Astrocyte (in vitro differentiated cells and primary cell): ENCODE measurements around the gene PBXIP1. TPM values are rescaled to one million over a fixed set of nuclear protein-coding genes. Genes with fewer than 3 reads are reported as not detected.

Experiments used
- DNase-seq: peaks from one replicate; pipeline ENCODE4 v3.0.0-alpha.2; 2010; ENCODE audit warnings: low read depth
- FAIRE-seq: peaks from 2 replicates; lab custom pipeline; 2011; peaks lifted over from hg19 to GRCh38; lab: Jason Lieb, UNC
- H2AFZ ChIP-seq: 2 replicates; pipeline ENCODE4 v1.6.0; 2012; ENCODE audit warnings: low read depth, low read length, inconsistent platforms
- H3K27ac ChIP-seq: 2 replicates; pipeline ENCODE4 v1.5.1; 2011; ENCODE audit warnings: low read depth, low read length, inconsistent platforms
- H3K27me3 ChIP-seq: 2 replicates; pipeline ENCODE4 v1.6.0; 2011; ENCODE audit warnings: low read length, inconsistent platforms; ENCODE audit not compliant: insufficient read depth
- H3K36me3 ChIP-seq: 2 replicates; pipeline ENCODE4 v1.5.1; 2011; ENCODE audit warnings: low read length, inconsistent platforms; ENCODE audit not compliant: insufficient read depth
- H3K4me1 ChIP-seq: 2 replicates; pipeline ENCODE4 v1.5.1; 2011; ENCODE audit warnings: low read length, inconsistent platforms; ENCODE audit not compliant: insufficient read depth
- H3K4me2 ChIP-seq: 2 replicates; pipeline ENCODE4 v1.6.0; 2012; ENCODE audit warnings: low read length, inconsistent platforms
- H3K4me3 ChIP-seq: 2 replicates; pipeline ENCODE4 v1.5.1; 2011; ENCODE audit warnings: low read depth, mild to moderate bottlenecking, low read length, inconsistent platforms; ENCODE audit not compliant: insufficient read depth
- H3K79me2 ChIP-seq: 2 replicates; pipeline ENCODE4 v1.6.0; 2012; ENCODE audit warnings: mild to moderate bottlenecking, low read length, inconsistent platforms; ENCODE audit not compliant: insufficient read depth
- H3K9ac ChIP-seq: 2 replicates; pipeline ENCODE4 v1.6.0; 2012; ENCODE audit warnings: mild to moderate bottlenecking, low read length, inconsistent platforms
- H3K9me3 ChIP-seq: 2 replicates; pipeline ENCODE4 v1.5.1; 2012; ENCODE audit warnings: low read depth, mild to moderate bottlenecking, low read length, inconsistent platforms; ENCODE audit not compliant: insufficient read depth
- H4K20me1 ChIP-seq: 2 replicates; pipeline ENCODE4 v1.6.0; 2012; ENCODE audit warnings: low read length, inconsistent platforms; ENCODE audit not compliant: insufficient read depth
- H3K27ac Mint-ChIP-seq: one replicate; pipeline ENCODE4 v1.8.0; 2021; ENCODE audit warnings: mild to moderate bottlenecking, mixed read lengths; ENCODE audit not compliant: unreplicated experiment
- H3K27me3 Mint-ChIP-seq: one replicate; pipeline ENCODE4 v1.8.0; 2021; ENCODE audit warnings: low read depth, mixed read lengths; ENCODE audit not compliant: unreplicated experiment
- H3K36me3 Mint-ChIP-seq: one replicate; pipeline ENCODE4 v1.8.0; 2021; ENCODE audit warnings: low read depth, mixed read lengths; ENCODE audit not compliant: unreplicated experiment
- H3K4me1 Mint-ChIP-seq: one replicate; pipeline ENCODE4 v1.8.0; 2021; ENCODE audit warnings: low read depth, mixed read lengths; ENCODE audit not compliant: unreplicated experiment
- H3K4me3 Mint-ChIP-seq: one replicate; pipeline ENCODE4 v1.8.0; 2021; ENCODE audit warnings: mild to moderate bottlenecking, moderate library complexity, mixed read lengths; ENCODE audit not compliant: unreplicated experiment
- H3K9me3 Mint-ChIP-seq: one replicate; pipeline ENCODE4 v1.8.0; 2021; ENCODE audit warnings: mild to moderate bottlenecking, mixed read lengths; ENCODE audit not compliant: unreplicated experiment
- EZH2 ChIP-seq: IDR thresholded peaks from 2 replicates; pipeline ENCODE4 v1.6.1; 2012; ENCODE audit warnings: mild to moderate bottlenecking, low read length, inconsistent platforms; ENCODE audit not compliant: insufficient read depth
- total RNA-seq: library from RNA; stranded (reverse); gene quantifications from 2 replicates; pipeline ENCODE4 v1.2.1, GENCODE V29; 2021
- TF ChIP-seq, protein P1 (sequence below): IDR thresholded peaks from 2 replicates; pipeline ENCODE4 v1.5.1; 2011; ENCODE audit warnings: low read depth, mild to moderate bottlenecking, inconsistent platforms, low read length, moderate library complexity; ENCODE audit not compliant: insufficient read depth

Gene PBXIP1
- total RNA-seq, 1 donor from 2014 or later, result 89.2 TPM

DNA sequence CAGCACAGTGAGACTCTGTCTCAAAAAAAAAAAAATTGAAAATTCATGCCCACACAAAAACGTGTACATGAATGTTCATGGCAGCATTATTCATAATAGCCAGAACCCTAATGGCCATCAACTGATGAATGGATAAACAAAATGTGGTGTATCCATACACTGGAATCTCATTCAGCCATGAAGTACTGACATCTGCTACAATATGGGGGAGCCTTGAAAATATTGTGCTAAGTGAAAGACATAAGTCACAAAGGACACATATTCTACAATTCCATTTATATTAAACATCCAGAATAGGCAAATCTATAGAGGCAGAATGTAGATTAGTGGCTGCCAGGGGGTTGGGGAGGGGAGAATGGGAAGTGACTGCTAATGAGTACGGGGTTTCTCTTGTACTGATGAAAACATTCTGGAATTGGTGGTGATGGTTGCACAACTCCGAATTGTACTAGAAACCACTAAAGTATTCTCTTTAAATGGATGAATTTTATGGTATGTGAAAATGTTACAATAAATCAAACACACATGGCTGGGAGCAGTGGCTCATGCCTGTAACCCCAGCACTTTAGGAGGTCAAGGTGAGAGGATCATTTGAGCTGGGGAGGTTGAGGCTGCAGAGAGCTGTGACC is 52.8 kb downstream of the PBXIP1 start:
- H3K4me1 ChIP-seq, result no peaks in the 10 kb centered on the region
- no peaks in the 10 kb centered on the region for H4K20me1 ChIP-seq
- peaks cover 8% of the 10 kb centered on the region for H3K27me3 Mint-ChIP-seq
- no peaks in the 10 kb centered on the region for H3K36me3 ChIP-seq
- no peak overlapping the region for H3K9ac ChIP-seq
- H3K79me2 ChIP-seq, result no peaks in the 10 kb centered on the region
- TF ChIP-seq, protein P1, sequence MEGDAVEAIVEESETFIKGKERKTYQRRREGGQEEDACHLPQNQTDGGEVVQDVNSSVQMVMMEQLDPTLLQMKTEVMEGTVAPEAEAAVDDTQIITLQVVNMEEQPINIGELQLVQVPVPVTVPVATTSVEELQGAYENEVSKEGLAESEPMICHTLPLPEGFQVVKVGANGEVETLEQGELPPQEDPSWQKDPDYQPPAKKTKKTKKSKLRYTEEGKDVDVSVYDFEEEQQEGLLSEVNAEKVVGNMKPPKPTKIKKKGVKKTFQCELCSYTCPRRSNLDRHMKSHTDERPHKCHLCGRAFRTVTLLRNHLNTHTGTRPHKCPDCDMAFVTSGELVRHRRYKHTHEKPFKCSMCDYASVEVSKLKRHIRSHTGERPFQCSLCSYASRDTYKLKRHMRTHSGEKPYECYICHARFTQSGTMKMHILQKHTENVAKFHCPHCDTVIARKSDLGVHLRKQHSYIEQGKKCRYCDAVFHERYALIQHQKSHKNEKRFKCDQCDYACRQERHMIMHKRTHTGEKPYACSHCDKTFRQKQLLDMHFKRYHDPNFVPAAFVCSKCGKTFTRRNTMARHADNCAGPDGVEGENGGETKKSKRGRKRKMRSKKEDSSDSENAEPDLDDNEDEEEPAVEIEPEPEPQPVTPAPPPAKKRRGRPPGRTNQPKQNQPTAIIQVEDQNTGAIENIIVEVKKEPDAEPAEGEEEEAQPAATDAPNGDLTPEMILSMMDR, result no peak
- TF ChIP-seq EZH2, result no peak
- no peak overlapping the region for H3K4me3 Mint-ChIP-seq
- H3K4me1 Mint-ChIP-seq, result no peaks in the 10 kb centered on the region
- H3K9me3 ChIP-seq, result no peaks in the 10 kb centered on the region
- H3K27ac ChIP-seq, result no peak overlapping the region
- H3K36me3 Mint-ChIP-seq, result no peaks in the 10 kb centered on the region
- H3K9me3 Mint-ChIP-seq, result peaks cover 10% of the 10 kb centered on the region
- no peak overlapping the region for H2AFZ ChIP-seq
- H3K4me3 ChIP-seq, result no peak overlapping the region
- DNase-seq, result no peak
- no peak overlapping the region for H3K27ac Mint-ChIP-seq
- no peak overlapping the region for H3K4me2 ChIP-seq
- no peaks in the 10 kb centered on the region for H3K27me3 ChIP-seq
- FAIRE-seq, result no peak

DNA sequence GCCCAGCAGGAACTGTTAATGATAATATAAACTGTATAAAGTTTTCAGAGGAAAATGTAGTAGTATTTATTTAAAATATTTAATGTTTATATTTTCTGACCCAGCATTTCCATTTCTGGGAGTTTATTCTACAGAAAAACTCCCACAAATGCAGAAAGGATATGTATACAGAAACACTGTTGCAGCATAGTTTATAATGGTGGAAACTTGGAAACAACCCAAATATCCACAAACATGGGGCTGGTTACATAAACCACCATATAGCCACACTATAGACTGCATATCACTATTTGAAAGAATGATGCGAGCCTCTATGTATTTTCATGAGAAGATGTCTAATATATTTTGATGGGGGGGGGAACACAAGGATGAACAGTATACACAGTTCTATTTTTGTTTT is 54.3 kb downstream of the PBXIP1 start:
- DNase-seq (no peak), FAIRE-seq (no peak)
- Mint-ChIP-seq H3K36me3 (no peaks in the 10 kb centered on the region), H3K4me3 (no peak overlapping the region), H3K4me1 (peaks cover 1% of the 10 kb centered on the region), H3K27me3 (peaks cover 8% of the 10 kb centered on the region), H3K9me3 (no peaks in the 10 kb centered on the region), H3K27ac (no peak overlapping the region)
- H3K4me3 ChIP-seq, result no peak overlapping the region
- no peak overlapping the region for H3K4me2 ChIP-seq
- H3K9ac ChIP-seq, result no peak overlapping the region
- no peaks in the 10 kb centered on the region for H4K20me1 ChIP-seq
- no peaks in the 10 kb centered on the region for H3K4me1 ChIP-seq
- H3K79me2 ChIP-seq, result no peaks in the 10 kb centered on the region
- H3K27me3 ChIP-seq, result peaks cover 3% of the 10 kb centered on the region
- no peaks in the 10 kb centered on the region for H3K36me3 ChIP-seq
- H2AFZ ChIP-seq, result no peak overlapping the region
- no peak for TF ChIP-seq EZH2
- TF ChIP-seq, protein P1, result no peak
- H3K27ac ChIP-seq, result no peak overlapping the region
- H3K9me3 ChIP-seq, result no peaks in the 10 kb centered on the region

DNA sequence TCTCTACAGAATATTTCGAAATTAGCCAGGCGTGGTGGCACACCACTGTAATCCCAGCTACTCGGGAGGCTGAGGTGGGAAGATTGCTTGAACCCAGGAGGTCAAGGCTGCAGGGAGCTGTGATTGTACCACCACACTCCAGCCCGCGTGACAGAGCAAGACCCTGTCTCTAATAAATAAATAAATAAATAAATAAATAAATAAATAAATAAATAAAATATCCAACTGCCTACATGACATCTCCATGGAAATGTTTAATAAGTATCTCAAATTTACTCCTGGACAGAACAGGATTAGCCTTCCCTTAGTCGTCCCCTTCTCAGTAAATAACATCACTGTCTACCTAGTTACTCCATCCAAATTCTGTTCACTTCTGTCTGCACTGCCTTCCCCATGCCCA is 56.9 kb downstream of the PBXIP1 start:
- Histone ChIP-seq H2AFZ (no peak overlapping the region), H3K27me3 (peaks cover 20% of the 10 kb centered on the region), H3K4me1 (no peaks in the 10 kb centered on the region), H4K20me1 (no peaks in the 10 kb centered on the region), H3K27ac (no peak overlapping the region), H3K79me2 (no peaks in the 10 kb centered on the region), H3K36me3 (no peaks in the 10 kb centered on the region), H3K9me3 (no peaks in the 10 kb centered on the region), H3K4me3 (no peak overlapping the region), H3K9ac (no peak overlapping the region), H3K4me2 (no peak overlapping the region)
- H3K36me3 Mint-ChIP-seq, result no peaks in the 10 kb centered on the region
- TF ChIP-seq EZH2, result no peak
- TF ChIP-seq, protein P1, result no peak
- H3K27ac Mint-ChIP-seq, result no peak overlapping the region
- H3K27me3 Mint-ChIP-seq, result peaks cover 13% of the 10 kb centered on the region
- DNase-seq (no peak), FAIRE-seq (no peak)
- H3K4me1 Mint-ChIP-seq, result peaks cover 4% of the 10 kb centered on the region
- H3K9me3 Mint-ChIP-seq, result no peaks in the 10 kb centered on the region
- H3K4me3 Mint-ChIP-seq, result no peak overlapping the region
